Erythroblast (primary cell): ENCODE data around the gene KIF3C.
"Not testable (repeated sequence)": the region's sequence is repeated elsewhere in the genome, so short reads cannot be mapped to it uniquely, and the experiment has no call there.

ENCODE experiments used
- DNase-seq, 2 experiments: peaks; one replicate each; lab custom pipeline; 2025; lab: John Stamatoyannopoulos, UW
- GATA1 ChIP-seq: IDR thresholded peaks from 2 replicates; pipeline ENCODE4 v1.6.1; 2011; ENCODE audit warnings: low read depth, mild to moderate bottlenecking, control low read depth, low read length, moderate library complexity
- POLR2A ChIP-seq: IDR thresholded peaks from 2 replicates; pipeline ENCODE4 v1.6.1; 2011; ENCODE audit warnings: mild to moderate bottlenecking, low read length

The KIF3C gene

GRCh38 chr2:26009567-26009963 is 27.3 kb upstream of the KIF3C start:
- DNase-seq = no peak
- TF ChIP-seq GATA1 = no peak
- no peak for TF ChIP-seq POLR2A

- TF ChIP-seq POLR2A = no peak
- no peak for TF ChIP-seq GATA1
- peak; percentile 62 to 84 for DNase-seq
Measured at GRCh38 chr2:26008851-26009566, 26.7 kb upstream of the KIF3C start.

- TF ChIP-seq POLR2A = no peak
- no peak for TF ChIP-seq GATA1
- no peak for DNase-seq
Measured at GRCh38 chr2:26008095-26008494, 25.8 kb upstream of the KIF3C start.

GRCh38 chr2:26002632-26003310 is 20.5 kb upstream of the KIF3C start:
- TF ChIP-seq GATA1 = no peak
- no peak for TF ChIP-seq POLR2A
- no peak for DNase-seq

- TF ChIP-seq GATA1 = no peak
- no peak for TF ChIP-seq POLR2A
- DNase-seq = no peak
Measured at GRCh38 chr2:26001743-26002351, 19.6 kb upstream of the KIF3C start.

- no peak for DNase-seq
- TF ChIP-seq POLR2A = no peak
- TF ChIP-seq GATA1 = no peak
Measured at GRCh38 chr2:26000561-26001082, 18.3 kb upstream of the KIF3C start.

GRCh38 chr2:25999406-25999805 is 17.1 kb upstream of the KIF3C start:
- DNase-seq = not testable (repeated sequence)

GRCh38 chr2:25998816-25999383 is 16.6 kb upstream of the KIF3C start:
- not testable (repeated sequence) for DNase-seq

- TF ChIP-seq GATA1 = no peak
- no peak for TF ChIP-seq POLR2A
- no peak for DNase-seq
Measured at GRCh38 chr2:25996844-25997243, 14.5 kb upstream of the KIF3C start.

GRCh38 chr2:25994509-25994908 is 12.2 kb upstream of the KIF3C start:
- TF ChIP-seq GATA1 = no peak
- TF ChIP-seq POLR2A = no peak
- DNase-seq = no peak

GRCh38 chr2:25993049-25993448 is 10.8 kb upstream of the KIF3C start:
- TF ChIP-seq POLR2A = no peak
- DNase-seq = no peak

GRCh38 chr2:25992556-25992955 is 10.3 kb upstream of the KIF3C start:
- no peak for DNase-seq
- no peak for TF ChIP-seq POLR2A

- no peak for TF ChIP-seq GATA1
- no peak for TF ChIP-seq POLR2A
- peak in 1 of 2 experiments; percentile 49 for DNase-seq
Measured at GRCh38 chr2:25991965-25992364, 9.7 kb upstream of the KIF3C start.

- no peak for TF ChIP-seq POLR2A
- TF ChIP-seq GATA1 = no peak
- no peak for DNase-seq
Measured at GRCh38 chr2:25989154-25989553, 6.9 kb upstream of the KIF3C start.

GRCh38 chr2:25988134-25988533 is 5.8 kb upstream of the KIF3C start:
- no peak for TF ChIP-seq GATA1
- TF ChIP-seq POLR2A = no peak
- no peak for DNase-seq

GRCh38 chr2:25983735-25984134 is 1.4 kb upstream of the KIF3C start:
- DNase-seq = no peak
- TF ChIP-seq POLR2A = no peak
- no peak for TF ChIP-seq GATA1
